G401 (cell line): ENCODE results near the gene PTBP2. TPM values are rescaled to one million over a fixed set of nuclear protein-coding genes. Genes with fewer than 3 reads are reported as not detected.
A peak's percentile ranks its signal among the peaks of the same experiment; 100 is the strongest.

Experiments
- DNase-seq: peaks from one replicate; pipeline ENCODE4 v3.0.0-alpha.2; 2015; ENCODE audit warnings: low spot score
- in situ Hi-C: cut with HindIII; loops from 2 replicates; pipeline ENCODE4 v1.10.0; 2016; ENCODE audit warnings: low sequenced_read_pairs, mixed read lengths
- total RNA-seq: library from RNA; depleted of rRNA; stranded (reverse); fragments of >200 nt; shearing (Covaris generic); gene quantifications from 2 replicates; pipeline ENCODE4 v1.2.3, GENCODE V29; 2014

PTBP2 gene
- total RNA-seq, 1 experiment from 2014 or later: 72.2 TPM

- in situ Hi-C loops: no loop called here
- no peak for DNase-seq
These were observed 83.1 kb downstream of the PTBP2 start for GRCh38 chr1:96804648-96805047.

GRCh38 chr1:96808191-96808590 is 86.6 kb downstream of the PTBP2 start:
- DNase-seq: peak; percentile 10
- in situ Hi-C loops: no loop called here

GRCh38 chr1:96815914-96816313 is 94.3 kb downstream of the PTBP2 start:
- no peak for DNase-seq
- in situ Hi-C loops: no loop called here

- in situ Hi-C loops: no loop called here
- DNase-seq: no peak
These were observed 98.5 kb downstream of the PTBP2 start for GRCh38 chr1:96820107-96820506.

GRCh38 chr1:96820671-96821070 is 99.1 kb downstream of the PTBP2 start:
- no peak for DNase-seq
- in situ Hi-C loops: no loop called here

GRCh38 chr1:96825231-96825630 is 103.6 kb downstream of the PTBP2 start:
- in situ Hi-C loops: no loop called here
- DNase-seq: no peak

- in situ Hi-C loops: no loop called here
- DNase-seq: no peak
These were observed 104.5 kb downstream of the PTBP2 start for GRCh38 chr1:96825950-96826576.

- no peak for DNase-seq
- in situ Hi-C loops: no loop called here
These were observed 111.8 kb downstream of the PTBP2 start for GRCh38 chr1:96833376-96833775.

GRCh38 chr1:96834986-96835385 is 113.4 kb downstream of the PTBP2 start:
- in situ Hi-C loops: no loop called here
- DNase-seq: no peak

GRCh38 chr1:96837057-96837780 is 115.6 kb downstream of the PTBP2 start:
- no peak for DNase-seq
- in situ Hi-C loops: no loop called here

- in situ Hi-C loops: no loop called here
- DNase-seq: no peak
These were observed 116.2 kb downstream of the PTBP2 start for GRCh38 chr1:96837781-96838216.

GRCh38 chr1:96840396-96840795 is 118.8 kb downstream of the PTBP2 start:
- no peak for DNase-seq
- in situ Hi-C loops: no loop called here

GRCh38 chr1:96842215-96842614 is 120.6 kb downstream of the PTBP2 start:
- no peak for DNase-seq
- in situ Hi-C loops: no loop called here

GRCh38 chr1:96843196-96843595 is 121.6 kb downstream of the PTBP2 start:
- in situ Hi-C loops: no loop called here
- DNase-seq: no peak

- no peak for DNase-seq
- in situ Hi-C loops: no loop called here
These were observed 122.0 kb downstream of the PTBP2 start for GRCh38 chr1:96843601-96844000.

GRCh38 chr1:96845464-96845863 is 123.9 kb downstream of the PTBP2 start:
- in situ Hi-C loops: no loop called here
- peak; percentile 9 for DNase-seq

- no peak for DNase-seq
- in situ Hi-C loops: no loop called here
These were observed 140.3 kb downstream of the PTBP2 start for GRCh38 chr1:96861836-96862235.

- no peak for DNase-seq
- in situ Hi-C loops: no loop called here
These were observed 141.9 kb downstream of the PTBP2 start for GRCh38 chr1:96863449-96863848.
